Mesenchymal stem cell (in vitro differentiated cells and primary cell): ENCODE results near the gene CGB1.

Experiments used
- DNase-seq: peaks from one replicate; pipeline ENCODE4 v3.0.0-alpha.2; 2013
- H2AFZ ChIP-seq: one replicate; pipeline ENCODE4 v1.6.1; 2013; ENCODE audit warnings: low read depth, mild to moderate bottlenecking, control low read depth, inconsistent platforms, low read length, moderate library complexity
- H2AK5ac ChIP-seq: 2 replicates; pipeline ENCODE4 v1.6.1; 2013; ENCODE audit warnings: low read length, moderate library complexity, mild to moderate bottlenecking, inconsistent platforms; ENCODE audit not compliant: severe bottlenecking
- H2BK120ac ChIP-seq: one replicate; pipeline ENCODE4 v1.6.1; 2013; ENCODE audit warnings: low read depth, mild to moderate bottlenecking, inconsistent platforms, low read length, moderate library complexity
- H2BK12ac ChIP-seq, 2 experiments: one replicate each; pipeline ENCODE4 v1.6.1; 2013; ENCODE audit warnings: inconsistent platforms in 2 of 2, low read length in 2 of 2, mild to moderate bottlenecking in 2 of 2, moderate library complexity in 2 of 2, control low read depth in 1 of 2
- H2BK15ac ChIP-seq: one replicate; pipeline ENCODE4 v1.6.1; 2013; ENCODE audit warnings: mild to moderate bottlenecking, low read depth, inconsistent platforms; ENCODE audit not compliant: poor library complexity, severe bottlenecking
- H2BK5ac ChIP-seq: 2 replicates; pipeline ENCODE4 v1.6.1; 2013; ENCODE audit warnings: low read depth, mild to moderate bottlenecking, low read length, control low read depth, inconsistent platforms; ENCODE audit not compliant: poor library complexity, severe bottlenecking
- H3K14ac ChIP-seq, 2 experiments: one replicate each; pipeline ENCODE4 v1.6.1; 2013; ENCODE audit warnings: inconsistent platforms in 2 of 2, low read length in 2 of 2, control low read depth in 1 of 2, mild to moderate bottlenecking in 1 of 2, moderate library complexity in 1 of 2
- H3K18ac ChIP-seq, 2 experiments: one replicate each; pipeline ENCODE4 v1.6.1; 2013; ENCODE audit warnings: inconsistent platforms in 2 of 2, low read length in 2 of 2, control low read depth in 1 of 2, low read depth in 1 of 2, mild to moderate bottlenecking in 1 of 2
- H3K23ac ChIP-seq, 2 experiments: one replicate each; pipeline ENCODE4 v1.6.1; 2013; ENCODE audit warnings: inconsistent platforms in 2 of 2, low read length in 2 of 2, mild to moderate bottlenecking in 2 of 2, moderate library complexity in 2 of 2, control low read depth in 1 of 2
- H3K27ac ChIP-seq: 2 replicates; pipeline ENCODE4 v1.5.1; 2013; ENCODE audit warnings: mild to moderate bottlenecking, moderate library complexity, low read length, control low read depth, inconsistent platforms; ENCODE audit not compliant: poor library complexity, severe bottlenecking
- H3K27me3 ChIP-seq, 2 experiments: 2 replicates each; pipeline versions ENCODE4 v1.6.1 to v1.7.0; 2013; ENCODE audit warnings: low read length in 2 of 2, mild to moderate bottlenecking in 2 of 2, moderate library complexity in 2 of 2, control low read depth in 1 of 2, inconsistent platforms in 1 of 2; ENCODE audit not compliant: control insufficient read depth in 1 of 2, insufficient read depth in 1 of 2
- H3K36me3 ChIP-seq, 2 experiments: 2 replicates each; pipeline versions ENCODE4 v1.6.1 to v1.7.0; 2013; ENCODE audit warnings: low read length in 2 of 2, control low read depth in 1 of 2, inconsistent platforms in 1 of 2, low read depth in 1 of 2, mild to moderate bottlenecking in 1 of 2; ENCODE audit not compliant: insufficient read depth in 2 of 2, control insufficient read depth in 1 of 2
- H3K4ac ChIP-seq, 2 experiments: one replicate each; pipeline ENCODE4 v1.6.1; 2013; ENCODE audit warnings: inconsistent platforms in 2 of 2, low read length in 2 of 2, mild to moderate bottlenecking in 2 of 2, moderate library complexity in 2 of 2, control low read depth in 1 of 2, low read depth in 1 of 2
- H3K4me1 ChIP-seq: 2 replicates; pipeline ENCODE4 v1.6.1; 2013; ENCODE audit warnings: low read depth, low read length, control low read depth; ENCODE audit not compliant: control insufficient read depth, insufficient read depth
- H3K4me2 ChIP-seq: 2 replicates; pipeline ENCODE4 v1.6.1; 2013; ENCODE audit warnings: low read length, mild to moderate bottlenecking, inconsistent platforms; ENCODE audit not compliant: poor library complexity, severe bottlenecking
- H3K4me3 ChIP-seq, 2 experiments: 2 replicates each; pipeline versions ENCODE4 v1.5.1 to v1.7.0; 2013; ENCODE audit warnings: low read length in 2 of 2, mild to moderate bottlenecking in 2 of 2, control low read depth in 1 of 2, low read depth in 1 of 2; ENCODE audit not compliant: insufficient read depth in 1 of 2
- H3K79me1 ChIP-seq: replicated peaks from 2 replicates; pipeline ENCODE4 v1.6.1; 2013; ENCODE audit warnings: mild to moderate bottlenecking, control low read depth, low read length, inconsistent platforms; ENCODE audit not compliant: poor library complexity, severe bottlenecking
- H3K9ac ChIP-seq: 2 replicates; pipeline ENCODE4 v1.7.0; 2013; ENCODE audit warnings: mild to moderate bottlenecking, low read length, moderate library complexity
- H3K9me3 ChIP-seq: 2 replicates; pipeline ENCODE4 v1.7.0; 2013; ENCODE audit warnings: mild to moderate bottlenecking, low read length; ENCODE audit not compliant: control insufficient read depth
- H4K8ac ChIP-seq: one replicate; pipeline ENCODE4 v1.6.1; 2013; ENCODE audit warnings: inconsistent platforms, mild to moderate bottlenecking, low read length, moderate library complexity
- H4K91ac ChIP-seq: one replicate; pipeline ENCODE4 v1.6.1; 2013; ENCODE audit warnings: mild to moderate bottlenecking, low read length, inconsistent platforms
- WGBS: methylation state at CpG from one replicate; pipeline ENCODE4 v1.1.7; 2013; ENCODE audit warnings: mixed read lengths; 5-methylcytosine and 5-hydroxymethylcytosine counted together

CGB1 gene

GRCh38 chr19:48991011-48991609 is 45.6 kb downstream of the CGB1 start:
- Histone ChIP-seq H2BK15ac (peak overlapping the region; percentile 67), H3K79me1 (peaks cover 29% of the 10 kb centered on the region), H4K91ac (peak overlapping the region; percentile 71), H3K9ac (peak overlapping the region; percentile 97), H3K9me3 (no peaks in the 10 kb centered on the region), H2AFZ (no peak overlapping the region), H3K27ac (no peak overlapping the region), H3K4me3 (peak overlapping the region in 1 of 2 experiments; percentile 97), H2AK5ac (no peak overlapping the region), H3K23ac (no peak overlapping the region), H3K36me3 (peaks cover 36 to 46% of the 10 kb centered on the region in 2 experiments), H2BK120ac (no peak overlapping the region), H3K18ac (no peak overlapping the region), H2BK5ac (no peak overlapping the region), H3K4me2 (no peak overlapping the region), H3K4me1 (peaks cover 25% of the 10 kb centered on the region), H4K8ac (peak overlapping the region; percentile 24), H3K14ac (no peak overlapping the region), H3K27me3 (no peaks in the 10 kb centered on the region), H2BK12ac (no peak overlapping the region), H3K4ac (no peak overlapping the region)
- DNase-seq: no peak
- WGBS: 93% methylated on average over 22 of the region's 22 CpGs

GRCh38 chr19:48990400-48990799 is 46.3 kb downstream of the CGB1 start:
- Histone ChIP-seq H3K79me1 (peaks cover 32% of the 10 kb centered on the region), H2AK5ac (no peak overlapping the region), H3K27me3 (no peaks in the 10 kb centered on the region), H3K4ac (no peak overlapping the region), H2AFZ (no peak overlapping the region), H3K9ac (peak overlapping the region; percentile 44), H3K18ac (no peak overlapping the region), H3K36me3 (peaks cover 43 to 53% of the 10 kb centered on the region in 2 experiments), H3K4me2 (no peak overlapping the region), H2BK15ac (no peak overlapping the region), H3K4me3 (peak overlapping the region in 1 of 2 experiments; percentile 97), H3K9me3 (no peaks in the 10 kb centered on the region), H2BK120ac (no peak overlapping the region), H2BK5ac (no peak overlapping the region), H4K91ac (no peak overlapping the region), H2BK12ac (no peak overlapping the region), H3K14ac (no peak overlapping the region), H3K27ac (no peak overlapping the region), H3K23ac (no peak overlapping the region), H3K4me1 (peaks cover 25% of the 10 kb centered on the region), H4K8ac (no peak overlapping the region)
- no peak for DNase-seq
- 84% methylated on average over 4 of the region's 4 CpGs for WGBS

- no peak overlapping the region for H4K8ac ChIP-seq
- no peak overlapping the region for H3K4me3 ChIP-seq
- H2AK5ac ChIP-seq: no peak overlapping the region
- no peak overlapping the region for H3K4me2 ChIP-seq
- H3K4me1 ChIP-seq: peaks cover 21% of the 10 kb centered on the region
- no peak overlapping the region for H4K91ac ChIP-seq
- no peak overlapping the region for H2BK120ac ChIP-seq
- peaks cover 36% of the 10 kb centered on the region for H3K79me1 ChIP-seq
- no peak overlapping the region for H2BK5ac ChIP-seq
- H3K4ac ChIP-seq: no peak overlapping the region
- no peak overlapping the region for H3K14ac ChIP-seq
- 92% methylated on average over 17 of the region's 17 CpGs for WGBS
- no peak overlapping the region for H2AFZ ChIP-seq
- H3K27me3 ChIP-seq: no peaks in the 10 kb centered on the region
- H3K23ac ChIP-seq: no peak overlapping the region
- DNase-seq: no peak
- H3K27ac ChIP-seq: no peak overlapping the region
- H2BK15ac ChIP-seq: no peak overlapping the region
- H3K9ac ChIP-seq: peak overlapping the region; percentile 44
- H2BK12ac ChIP-seq: no peak overlapping the region
- H3K9me3 ChIP-seq: no peaks in the 10 kb centered on the region
- no peak overlapping the region for H3K18ac ChIP-seq
- H3K36me3 ChIP-seq: peaks cover 49 to 59% of the 10 kb centered on the region in 2 experiments
Observed at GRCh38 chr19:48989701-48990291, 46.9 kb downstream of the CGB1 start.

- no peak overlapping the region for H2AK5ac ChIP-seq
- H3K4me1 ChIP-seq: peaks cover 16% of the 10 kb centered on the region
- H3K18ac ChIP-seq: no peak overlapping the region
- H2BK5ac ChIP-seq: no peak overlapping the region
- H3K27me3 ChIP-seq: no peaks in the 10 kb centered on the region
- H3K36me3 ChIP-seq: peaks cover 55 to 62% of the 10 kb centered on the region in 2 experiments
- no peak overlapping the region for H3K4me2 ChIP-seq
- no peak for DNase-seq
- no peak overlapping the region for H2BK120ac ChIP-seq
- H3K9ac ChIP-seq: no peak overlapping the region
- 97% methylated on average over 9 of the region's 9 CpGs for WGBS
- no peak overlapping the region for H3K27ac ChIP-seq
- no peak overlapping the region for H3K14ac ChIP-seq
- H3K4me3 ChIP-seq: no peak overlapping the region
- H3K23ac ChIP-seq: no peak overlapping the region
- H3K4ac ChIP-seq: no peak overlapping the region
- H4K8ac ChIP-seq: no peak overlapping the region
- H3K79me1 ChIP-seq: peaks cover 36% of the 10 kb centered on the region
- H2AFZ ChIP-seq: no peak overlapping the region
- no peak overlapping the region for H2BK15ac ChIP-seq
- no peak overlapping the region for H2BK12ac ChIP-seq
- no peaks in the 10 kb centered on the region for H3K9me3 ChIP-seq
- no peak overlapping the region for H4K91ac ChIP-seq
Observed at GRCh38 chr19:48988860-48989259, 47.8 kb downstream of the CGB1 start.
